Measurements from ENCODE around the gene ANO2. TPM values are rescaled to one million over a fixed set of nuclear protein-coding genes. Genes with fewer than 3 reads are reported as not detected.
A peak's percentile ranks its signal among the peaks of the same experiment; 100 is the strongest.

Gene ANO2
- total RNA-seq, 4 donors from 2014 or later, result 4.0 to 17.9 (median 5.1) TPM

DNA sequence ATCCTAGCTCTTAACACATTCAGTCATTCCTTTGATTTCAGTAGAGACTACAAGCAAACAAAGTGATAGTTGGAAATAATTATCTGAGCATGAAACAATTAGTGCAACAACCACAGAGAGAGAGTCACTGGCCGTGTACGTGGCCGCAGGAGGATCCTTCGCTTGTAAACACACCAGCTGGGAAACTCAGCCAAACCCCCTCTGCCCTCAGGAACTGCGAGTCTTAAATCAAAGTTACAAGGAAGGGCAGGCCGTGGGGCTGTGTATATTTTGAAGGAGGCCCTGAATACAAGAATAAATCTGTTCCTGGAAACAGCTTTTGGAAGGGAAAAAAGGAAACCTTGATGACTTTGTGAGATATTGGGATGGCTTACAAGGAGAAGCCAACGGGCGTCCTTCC lies 164.5 kb downstream of the ANO2 start:
- 52% methylated on average over 8 of the region's 8 CpGs for WGBS
- Histone ChIP-seq H3K36me3 (peaks cover 0 to 2% (median 0%) of the 10 kb centered on the region in 4 donors), H3K4me1 (no peaks in the 10 kb centered on the region), H3K27me3 (no peaks in the 10 kb centered on the region), H3K9me3 (no peaks in the 10 kb centered on the region), H3K27ac (replicated peaks in 1 of 4) (no peak overlapping the region), H3K4me3 (no peak overlapping the region)
- intact Hi-C loops (cut with DNase I), result no loop called here
- DNase-seq (ENCODE audit: extremely low spot score), result peak; percentile 81
- TF ChIP-seq EP300 (IDR thresholded peaks at IDR 0.05), result no peak
- TF ChIP-seq CTCF (IDR thresholded peaks at IDR 0.05), result no peak
- no peak for TF ChIP-seq POLR2A (IDR thresholded peaks at IDR 0.05; ENCODE audit: low read depth)
- TF ChIP-seq POLR2AphosphoS5 (IDR thresholded peaks at IDR 0.05), result no peak

DNA sequence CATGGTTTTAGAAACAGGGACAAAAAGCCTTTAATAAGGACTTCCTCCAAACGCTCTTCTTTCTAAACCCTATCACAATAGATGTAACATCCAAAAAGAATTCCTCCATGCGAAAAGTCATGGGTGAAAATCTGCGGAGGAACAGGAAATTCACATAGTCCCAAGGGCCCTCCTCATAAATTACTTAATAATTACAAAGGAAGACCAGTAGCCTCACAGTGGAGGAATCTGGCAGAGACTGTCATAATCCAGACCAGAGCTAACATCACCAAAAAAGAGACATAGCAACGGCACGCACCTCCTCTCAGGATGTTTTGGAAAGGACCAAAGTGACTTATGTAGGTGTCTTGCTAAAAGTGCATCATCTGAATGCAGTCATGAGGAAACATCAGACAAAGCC lies 165.7 kb downstream of the ANO2 start:
- intact Hi-C loops (cut with DNase I), result no loop called here
- WGBS, result 82% methylated on average over 5 of the region's 5 CpGs

GRCh38 chr12:5778821-5779220 lies 166.2 kb downstream of the ANO2 start:
- Histone ChIP-seq H3K27me3 (peaks cover 0 to under 1% (median 0%) of the 10 kb centered on the region in 4 donors), H3K36me3 (peaks cover 0 to 2% (median 0%) of the 10 kb centered on the region in 4 donors), H3K27ac (replicated peaks in 1 of 4) (no peak overlapping the region), H3K4me3 (no peak overlapping the region), H3K4me1 (no peaks in the 10 kb centered on the region), H3K9me3 (no peaks in the 10 kb centered on the region)
- peak; percentile 26 for DNase-seq (ENCODE audit: extremely low spot score)
- intact Hi-C loops (cut with DNase I), result no loop called here
- TF ChIP-seq POLR2AphosphoS5 (IDR thresholded peaks at IDR 0.05) (no peak), EP300 (IDR thresholded peaks at IDR 0.05) (no peak), CTCF (IDR thresholded peaks at IDR 0.05) (no peak), POLR2A (IDR thresholded peaks at IDR 0.05; ENCODE audit: low read depth) (no peak)

More for the DNA sequence above, 165.7 kb downstream of the ANO2 start:
- Histone ChIP-seq H3K36me3 (peaks cover 0 to 2% (median 0%) of the 10 kb centered on the region in 4 donors), H3K27ac (replicated peaks in 1 of 4) (no peak overlapping the region), H3K27me3 (no peaks in the 10 kb centered on the region), H3K4me3 (no peak overlapping the region), H3K9me3 (no peaks in the 10 kb centered on the region), H3K4me1 (no peaks in the 10 kb centered on the region)
- TF ChIP-seq EP300 (IDR thresholded peaks at IDR 0.05), result no peak
- no peak for TF ChIP-seq POLR2AphosphoS5 (IDR thresholded peaks at IDR 0.05)
- no peak for TF ChIP-seq POLR2A (IDR thresholded peaks at IDR 0.05; ENCODE audit: low read depth)
- no peak for TF ChIP-seq CTCF (IDR thresholded peaks at IDR 0.05)
- peak; percentile 34 for DNase-seq (ENCODE audit: extremely low spot score)

DNA sequence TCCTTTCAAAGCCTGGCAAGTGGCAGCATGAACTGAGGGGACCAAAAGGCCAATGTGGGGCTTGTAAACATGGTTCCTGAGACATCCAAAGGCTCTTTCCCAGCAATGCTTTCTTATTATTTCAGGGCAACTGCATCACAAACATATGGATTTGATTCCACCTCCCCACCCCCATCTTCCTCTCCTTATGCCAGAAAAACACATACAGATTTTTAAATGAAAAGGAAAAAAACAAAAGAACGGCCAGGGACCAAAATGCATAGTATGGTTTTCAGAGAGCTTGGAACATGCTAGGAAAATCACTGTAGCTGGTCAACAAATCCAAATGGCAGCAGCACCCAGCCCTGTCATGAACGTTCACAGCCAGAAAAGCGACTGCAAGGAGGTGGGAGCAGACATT lies 167.6 kb downstream of the ANO2 start:
- Histone ChIP-seq H3K4me1 (no peaks in the 10 kb centered on the region), H3K9me3 (no peaks in the 10 kb centered on the region), H3K4me3 (no peak overlapping the region), H3K27me3 (peaks cover 0 to 5% (median 0%) of the 10 kb centered on the region in 4 donors), H3K36me3 (peaks cover 0 to 2% (median 0%) of the 10 kb centered on the region in 4 donors), H3K27ac (replicated peaks in 1 of 4) (no peak overlapping the region)
- peak; percentile 34 for DNase-seq (ENCODE audit: extremely low spot score)
- WGBS, result 45% methylated on average over 3 of the region's 3 CpGs
- no peak for TF ChIP-seq POLR2A (IDR thresholded peaks at IDR 0.05; ENCODE audit: low read depth)
- no peak for TF ChIP-seq POLR2AphosphoS5 (IDR thresholded peaks at IDR 0.05)
- no peak for TF ChIP-seq CTCF (IDR thresholded peaks at IDR 0.05)
- no peak for TF ChIP-seq EP300 (IDR thresholded peaks at IDR 0.05)
- intact Hi-C loops (cut with DNase I), result no loop called here

DNA sequence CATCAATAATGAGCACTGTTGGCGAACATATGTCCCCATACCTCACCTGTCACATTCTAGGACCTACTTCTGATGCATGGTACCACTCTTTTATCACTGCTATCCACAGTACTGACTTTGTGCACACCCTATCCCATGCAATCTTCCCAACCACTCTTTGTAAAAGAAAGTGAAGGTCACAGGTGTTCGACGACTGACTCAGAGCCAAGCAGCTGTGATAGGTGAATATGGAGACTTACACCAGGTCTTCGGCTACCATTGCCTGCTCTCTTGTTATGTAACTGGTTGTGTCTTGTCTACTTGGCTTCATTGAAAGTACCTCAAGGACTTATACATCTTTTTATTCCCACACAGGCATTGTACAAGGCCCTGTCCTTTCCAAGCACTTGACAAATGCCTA lies 169.0 kb downstream of the ANO2 start:
- no peak overlapping the region for H3K27ac ChIP-seq (replicated peaks in 1 of 4)
- WGBS, result 96% methylated on average over 4 of the region's 4 CpGs
- DNase-seq (ENCODE audit: extremely low spot score), result peak; percentile 72
- no peak for TF ChIP-seq POLR2AphosphoS5 (IDR thresholded peaks at IDR 0.05)
- TF ChIP-seq CTCF (IDR thresholded peaks at IDR 0.05), result no peak
- no peak for TF ChIP-seq POLR2A (IDR thresholded peaks at IDR 0.05; ENCODE audit: low read depth)
- TF ChIP-seq EP300 (IDR thresholded peaks at IDR 0.05), result no peak
- no peaks in the 10 kb centered on the region for H3K4me1 ChIP-seq
- H3K4me3 ChIP-seq, result no peak overlapping the region
- peaks cover 0 to 5% (median 0%) of the 10 kb centered on the region in 4 donors for H3K27me3 ChIP-seq
- no peaks in the 10 kb centered on the region for H3K9me3 ChIP-seq
- intact Hi-C loops (cut with DNase I), result no loop called here
- H3K36me3 ChIP-seq, result peaks cover 0 to 2% (median 0%) of the 10 kb centered on the region in 4 donors
